ENCODE results near the gene SLC22A23.

SLC22A23 gene

DNA sequence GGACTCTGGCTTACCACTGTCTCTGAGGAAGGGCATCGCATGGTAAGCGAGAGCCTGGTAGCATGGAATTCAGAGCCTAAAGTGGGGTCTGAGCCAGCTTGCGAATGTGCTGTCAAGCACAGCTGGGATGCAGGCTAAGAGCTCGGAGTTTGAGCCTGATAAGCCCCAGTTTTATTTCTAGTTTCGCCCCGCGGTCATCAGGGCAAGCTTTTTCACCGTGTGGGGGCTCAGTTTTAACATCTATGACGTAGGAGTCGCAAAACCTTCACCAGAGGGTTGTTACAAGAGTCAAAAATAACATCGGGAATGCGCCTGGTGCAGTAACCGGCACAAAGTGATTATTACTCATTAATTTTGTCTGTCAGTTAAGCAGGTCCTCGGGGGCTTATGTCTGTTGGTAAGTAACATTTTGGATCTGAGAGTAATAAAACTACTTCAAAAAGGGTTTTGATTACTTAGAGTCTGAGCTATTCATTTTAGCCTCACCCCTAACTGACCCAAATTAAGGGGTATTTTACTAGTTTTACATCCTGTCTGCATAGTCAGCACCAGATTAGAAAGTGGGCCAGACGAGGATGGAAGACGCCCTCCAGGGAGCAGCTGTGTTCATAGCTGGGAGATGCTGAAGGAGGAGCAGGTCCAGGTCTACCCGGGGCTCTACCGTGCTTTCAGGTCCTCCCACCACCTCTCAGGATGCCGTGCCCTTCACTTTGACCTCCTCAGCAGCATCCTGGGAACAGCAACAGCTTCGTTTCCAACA lies 29.7 kb downstream of the SLC22A23 start:
- TF ChIP-seq, protein P1, sequence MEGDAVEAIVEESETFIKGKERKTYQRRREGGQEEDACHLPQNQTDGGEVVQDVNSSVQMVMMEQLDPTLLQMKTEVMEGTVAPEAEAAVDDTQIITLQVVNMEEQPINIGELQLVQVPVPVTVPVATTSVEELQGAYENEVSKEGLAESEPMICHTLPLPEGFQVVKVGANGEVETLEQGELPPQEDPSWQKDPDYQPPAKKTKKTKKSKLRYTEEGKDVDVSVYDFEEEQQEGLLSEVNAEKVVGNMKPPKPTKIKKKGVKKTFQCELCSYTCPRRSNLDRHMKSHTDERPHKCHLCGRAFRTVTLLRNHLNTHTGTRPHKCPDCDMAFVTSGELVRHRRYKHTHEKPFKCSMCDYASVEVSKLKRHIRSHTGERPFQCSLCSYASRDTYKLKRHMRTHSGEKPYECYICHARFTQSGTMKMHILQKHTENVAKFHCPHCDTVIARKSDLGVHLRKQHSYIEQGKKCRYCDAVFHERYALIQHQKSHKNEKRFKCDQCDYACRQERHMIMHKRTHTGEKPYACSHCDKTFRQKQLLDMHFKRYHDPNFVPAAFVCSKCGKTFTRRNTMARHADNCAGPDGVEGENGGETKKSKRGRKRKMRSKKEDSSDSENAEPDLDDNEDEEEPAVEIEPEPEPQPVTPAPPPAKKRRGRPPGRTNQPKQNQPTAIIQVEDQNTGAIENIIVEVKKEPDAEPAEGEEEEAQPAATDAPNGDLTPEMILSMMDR (IDR thresholded peaks at IDR 0.05; ENCODE audit: insufficient read depth, low read length, poor library complexity, severe bottlenecking) = no peak

DNA sequence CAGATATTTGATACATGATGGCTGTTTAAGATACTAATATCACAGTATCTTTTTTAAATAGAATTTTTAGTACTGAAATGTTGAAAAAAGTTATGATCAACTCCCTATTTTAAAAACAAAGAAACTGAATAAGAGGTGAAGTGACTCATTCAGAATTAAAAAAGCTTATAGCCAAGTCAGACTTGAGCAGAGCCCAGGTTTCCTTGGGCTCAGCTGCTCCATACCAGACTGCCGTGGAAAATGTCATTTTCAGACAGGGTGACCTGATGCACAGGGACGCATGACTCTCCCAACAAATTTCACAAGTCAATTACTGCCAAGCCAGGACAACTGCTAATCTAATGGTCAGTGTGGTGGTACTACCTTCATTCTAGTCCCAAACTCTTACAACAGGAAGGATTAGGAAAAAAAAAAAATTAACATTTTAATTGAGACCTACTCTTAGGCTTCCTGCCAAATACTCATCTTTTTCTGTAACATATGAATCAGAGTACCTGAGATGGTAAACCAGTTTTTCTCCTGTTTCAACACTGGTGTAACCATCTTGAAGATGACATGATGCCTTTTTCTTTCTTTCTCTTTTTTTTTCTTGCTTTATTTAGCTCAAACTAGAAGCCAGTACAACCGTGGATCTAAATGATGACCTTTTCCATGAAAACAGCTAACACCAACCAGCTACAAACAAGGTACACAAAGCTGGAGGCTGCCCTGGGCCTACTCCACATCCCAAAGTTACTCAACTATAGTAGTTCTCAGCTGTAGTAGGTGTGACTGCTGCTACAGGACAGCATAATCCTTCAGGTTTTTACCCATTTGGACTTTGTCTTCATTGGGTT lies 30.5 kb downstream of the SLC22A23 start:
- TF ChIP-seq, protein P1 (IDR thresholded peaks at IDR 0.05; ENCODE audit: insufficient read depth, low read length, poor library complexity, severe bottlenecking) = no peak
- H3K4me3 ChIP-seq (replicated peaks; ENCODE audit: low read depth, low read length) = no peak overlapping the region
- DNase-seq (ENCODE audit: extremely low read depth, insufficient read length) = no peak
- H3K27me3 ChIP-seq (replicated peaks; ENCODE audit: control insufficient read depth, insufficient read depth, low read length) = peaks cover 1% of the 10 kb centered on the region; the same call in 1 of the 2 replicates
- no peaks in the 10 kb centered on the region for H3K36me3 ChIP-seq (ENCODE audit: control insufficient read depth, insufficient read depth, low read length)

More for the DNA sequence above, 29.7 kb downstream of the SLC22A23 start:
- DNase-seq (ENCODE audit: extremely low read depth, insufficient read length) = no peak
- no peak overlapping the region for H3K4me3 ChIP-seq (replicated peaks; ENCODE audit: low read depth, low read length)
- peaks cover 1% of the 10 kb centered on the region; the same call in 1 of the 2 replicates for H3K27me3 ChIP-seq (replicated peaks; ENCODE audit: control insufficient read depth, insufficient read depth, low read length)
- no peaks in the 10 kb centered on the region for H3K36me3 ChIP-seq (ENCODE audit: control insufficient read depth, insufficient read depth, low read length)

DNA sequence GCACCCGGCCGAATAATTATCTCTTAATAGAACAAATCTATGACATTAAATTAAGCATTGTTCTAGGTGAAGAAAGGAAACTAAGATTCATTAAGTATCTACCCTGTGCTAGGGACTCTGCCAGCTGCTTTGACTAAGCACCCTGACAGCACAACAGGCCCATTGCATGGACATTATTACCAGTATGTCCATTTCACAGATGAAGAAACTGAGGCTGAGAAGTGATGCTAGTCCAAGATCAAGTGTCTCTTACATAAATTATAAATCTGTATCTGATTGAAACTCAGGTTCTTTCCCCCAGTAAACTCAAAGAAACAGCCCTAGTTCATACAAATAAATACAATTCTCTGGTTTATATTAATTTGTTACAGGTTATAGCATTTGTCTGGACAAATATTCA lies 31.3 kb downstream of the SLC22A23 start:
- peaks cover 1% of the 10 kb centered on the region; the same call in 1 of the 2 replicates for H3K27me3 ChIP-seq (replicated peaks; ENCODE audit: control insufficient read depth, insufficient read depth, low read length)
- TF ChIP-seq, protein P1 (IDR thresholded peaks at IDR 0.05; ENCODE audit: insufficient read depth, low read length, poor library complexity, severe bottlenecking) = no peak
- DNase-seq (ENCODE audit: extremely low read depth, insufficient read length) = no peak
- H3K36me3 ChIP-seq (ENCODE audit: control insufficient read depth, insufficient read depth, low read length) = no peaks in the 10 kb centered on the region
- H3K4me3 ChIP-seq (replicated peaks; ENCODE audit: low read depth, low read length) = no peak overlapping the region

DNA sequence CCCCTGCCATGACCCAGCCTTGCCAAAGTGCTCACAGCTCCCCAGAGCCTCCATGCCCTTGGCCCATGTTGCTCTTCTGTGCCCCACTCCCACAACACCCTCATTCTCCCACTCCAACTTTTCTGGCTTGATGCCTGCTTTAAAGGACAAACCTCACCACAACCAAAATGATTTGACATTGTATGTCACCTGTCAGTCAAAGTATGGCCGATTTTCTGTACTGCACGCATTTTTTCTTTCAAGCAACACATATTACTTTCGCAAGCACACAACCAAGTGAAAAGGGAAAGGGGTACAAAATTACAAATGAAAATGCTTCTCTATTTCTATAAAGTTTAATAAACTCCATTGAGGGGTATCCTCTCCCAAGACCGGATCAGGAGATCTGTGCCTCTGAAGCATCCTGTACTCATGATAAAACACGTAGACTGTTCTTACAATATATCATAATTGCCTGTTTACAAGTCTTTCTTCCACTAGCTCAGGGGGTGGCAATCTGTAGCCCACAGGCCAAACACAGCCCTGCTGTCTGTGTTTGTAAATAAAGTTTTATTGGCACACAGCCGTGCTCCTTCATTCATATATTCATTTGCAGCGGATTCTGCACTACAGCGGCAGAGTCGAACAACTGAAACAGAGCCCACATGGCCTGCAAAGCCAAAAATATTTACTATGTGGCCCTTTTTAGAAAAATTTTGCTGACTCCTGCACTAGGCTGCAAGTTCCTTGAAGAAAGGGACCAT lies 32.5 kb downstream of the SLC22A23 start:
- DNase-seq (ENCODE audit: extremely low read depth, insufficient read length) = no peak
- Histone ChIP-seq H3K36me3 (ENCODE audit: control insufficient read depth, insufficient read depth, low read length) (no peaks in the 10 kb centered on the region), H3K4me3 (replicated peaks; ENCODE audit: low read depth, low read length) (no peak overlapping the region), H3K27me3 (replicated peaks; ENCODE audit: control insufficient read depth, insufficient read depth, low read length) (peaks cover 1% of the 10 kb centered on the region; the same call in 1 of the 2 replicates)
- TF ChIP-seq, protein P1 (IDR thresholded peaks at IDR 0.05; ENCODE audit: insufficient read depth, low read length, poor library complexity, severe bottlenecking) = no peak

DNA sequence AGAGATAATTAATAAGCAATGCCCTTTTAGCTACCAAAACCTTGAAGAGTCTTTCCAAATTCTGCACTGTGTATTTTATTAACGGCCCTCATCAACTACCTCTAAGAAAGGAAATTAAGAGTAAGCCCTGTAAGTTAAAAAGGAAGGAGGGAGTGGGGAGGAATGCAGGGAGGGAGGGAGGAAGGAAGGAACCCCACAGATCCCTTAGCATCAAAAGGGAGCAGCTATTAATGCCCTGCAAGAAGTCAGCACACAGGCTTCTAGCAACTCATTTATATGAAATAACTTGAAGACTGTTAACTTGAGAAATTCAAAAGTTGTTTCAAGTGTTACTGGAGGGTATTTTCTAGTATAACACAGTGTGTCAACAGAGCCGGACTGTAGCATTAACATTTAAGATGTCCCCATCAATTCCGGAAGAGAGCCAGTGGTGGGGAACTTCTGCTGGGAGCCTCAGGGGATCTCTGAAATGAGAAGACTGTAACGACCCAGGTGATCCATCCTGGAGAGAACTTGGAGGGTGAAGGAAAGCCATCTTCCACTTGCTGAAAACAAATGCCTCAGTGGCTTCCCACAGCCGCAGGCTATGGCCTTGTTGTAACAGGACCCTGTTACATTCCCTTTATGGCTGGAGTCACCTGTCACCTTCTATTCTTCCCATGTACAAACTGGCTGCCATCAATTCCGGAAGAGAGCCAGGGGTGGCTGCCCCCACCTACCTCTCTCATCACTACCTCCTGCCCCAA lies 33.2 kb downstream of the SLC22A23 start:
- Histone ChIP-seq H3K36me3 (ENCODE audit: control insufficient read depth, insufficient read depth, low read length) (no peaks in the 10 kb centered on the region), H3K4me3 (replicated peaks; ENCODE audit: low read depth, low read length) (no peak overlapping the region), H3K27me3 (replicated peaks; ENCODE audit: control insufficient read depth, insufficient read depth, low read length) (peaks cover 1% of the 10 kb centered on the region; the same call in 1 of the 2 replicates)
- TF ChIP-seq, protein P1 (IDR thresholded peaks at IDR 0.05; ENCODE audit: insufficient read depth, low read length, poor library complexity, severe bottlenecking) = no peak
- DNase-seq (ENCODE audit: extremely low read depth, insufficient read length) = no peak
